ENCODE results near the gene GLO1.

The GLO1 gene

DNA sequence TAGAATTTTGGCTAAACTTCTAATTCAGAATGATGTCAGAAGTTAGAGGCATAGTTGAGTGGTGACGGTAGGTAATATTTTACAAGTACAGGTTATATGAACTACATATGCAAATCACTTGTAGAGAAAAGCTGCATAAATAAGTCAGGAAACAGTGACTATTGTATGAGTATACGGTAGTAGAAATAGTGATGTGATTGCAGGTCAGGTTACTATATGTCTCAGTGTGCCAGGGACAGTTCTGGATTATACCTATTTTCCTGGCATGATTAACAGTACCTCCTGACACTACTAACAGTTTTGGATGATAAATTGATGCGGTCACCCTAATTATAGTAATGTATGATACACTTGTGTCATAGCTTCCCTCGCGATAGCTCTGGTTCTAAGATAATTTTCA lies 21.4 kb upstream of the GLO1 start:
- no peaks in the 10 kb centered on the region for H3K36me3 ChIP-seq (ENCODE audit: insufficient read depth, low read length)
- DNase-seq (no peak), ATAC-seq (ENCODE audit: insufficient read depth, low read depth) (no peak)
- no peak overlapping the region for H3K4me2 ChIP-seq (ENCODE audit: insufficient read depth, low read length)
- H3K4me3 ChIP-seq (ENCODE audit: low read depth in 1 of 2, low read length in 2 of 2), result no peak overlapping the region
- no peak overlapping the region for H3K27ac ChIP-seq (ENCODE audit: low read length)
- no peaks in the 10 kb centered on the region for H3K4me1 ChIP-seq (ENCODE audit: insufficient read depth, low read length)
- no peak overlapping the region for H3K9ac ChIP-seq (ENCODE audit: low read depth, low read length)
- no peaks in the 10 kb centered on the region for H4K20me1 ChIP-seq (ENCODE audit: insufficient read depth, low read length)
- no peaks in the 10 kb centered on the region for H3K79me2 ChIP-seq (ENCODE audit: insufficient read depth, low read length)
- TF ChIP-seq EZH2 (IDR thresholded peaks at IDR 0.05; ENCODE audit: borderline replicate concordance, low read depth, low read length, severe bottlenecking), result no peak
- TF ChIP-seq, protein P1, sequence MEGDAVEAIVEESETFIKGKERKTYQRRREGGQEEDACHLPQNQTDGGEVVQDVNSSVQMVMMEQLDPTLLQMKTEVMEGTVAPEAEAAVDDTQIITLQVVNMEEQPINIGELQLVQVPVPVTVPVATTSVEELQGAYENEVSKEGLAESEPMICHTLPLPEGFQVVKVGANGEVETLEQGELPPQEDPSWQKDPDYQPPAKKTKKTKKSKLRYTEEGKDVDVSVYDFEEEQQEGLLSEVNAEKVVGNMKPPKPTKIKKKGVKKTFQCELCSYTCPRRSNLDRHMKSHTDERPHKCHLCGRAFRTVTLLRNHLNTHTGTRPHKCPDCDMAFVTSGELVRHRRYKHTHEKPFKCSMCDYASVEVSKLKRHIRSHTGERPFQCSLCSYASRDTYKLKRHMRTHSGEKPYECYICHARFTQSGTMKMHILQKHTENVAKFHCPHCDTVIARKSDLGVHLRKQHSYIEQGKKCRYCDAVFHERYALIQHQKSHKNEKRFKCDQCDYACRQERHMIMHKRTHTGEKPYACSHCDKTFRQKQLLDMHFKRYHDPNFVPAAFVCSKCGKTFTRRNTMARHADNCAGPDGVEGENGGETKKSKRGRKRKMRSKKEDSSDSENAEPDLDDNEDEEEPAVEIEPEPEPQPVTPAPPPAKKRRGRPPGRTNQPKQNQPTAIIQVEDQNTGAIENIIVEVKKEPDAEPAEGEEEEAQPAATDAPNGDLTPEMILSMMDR (IDR thresholded peaks at IDR 0.05; ENCODE audit: borderline replicate concordance, extremely low read depth, low read length, poor library complexity, severe bottlenecking), result no peak
- H3K27me3 ChIP-seq (ENCODE audit: insufficient read depth, low read length, poor library complexity), result no peaks in the 10 kb centered on the region
- no peaks in the 10 kb centered on the region for H3K9me3 ChIP-seq (ENCODE audit: insufficient read depth, low read length, severe bottlenecking)
- no peak overlapping the region for H2AFZ ChIP-seq (ENCODE audit: low read depth, low read length)

DNA sequence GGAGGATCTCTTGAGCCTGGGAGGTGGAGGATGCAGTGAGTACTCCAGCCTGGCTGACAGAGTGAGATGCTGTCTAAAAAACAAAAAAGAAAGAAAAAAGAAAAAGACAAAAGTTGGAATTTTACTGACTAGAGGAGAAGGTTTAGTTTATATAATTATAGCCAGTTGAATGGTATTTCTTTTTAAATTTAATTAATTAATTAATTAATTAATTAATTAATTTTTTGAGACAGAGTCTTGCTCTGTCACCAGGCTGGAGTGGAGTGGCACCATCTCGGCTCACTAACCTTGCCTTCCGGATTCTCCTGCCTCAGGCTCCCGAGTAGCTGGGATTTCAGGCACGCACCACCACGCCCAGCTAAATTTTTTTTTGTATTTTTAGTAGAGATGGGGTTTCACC lies 20.8 kb upstream of the GLO1 start:
- Histone ChIP-seq H3K9ac (ENCODE audit: low read depth, low read length) (no peak overlapping the region), H3K9me3 (ENCODE audit: insufficient read depth, low read length, severe bottlenecking) (no peaks in the 10 kb centered on the region), H3K27me3 (ENCODE audit: insufficient read depth, low read length, poor library complexity) (peaks cover 1% of the 10 kb centered on the region), H3K4me2 (ENCODE audit: insufficient read depth, low read length) (no peak overlapping the region), H4K20me1 (ENCODE audit: insufficient read depth, low read length) (no peaks in the 10 kb centered on the region), H3K27ac (ENCODE audit: low read length) (no peak overlapping the region), H3K36me3 (ENCODE audit: insufficient read depth, low read length) (no peaks in the 10 kb centered on the region), H3K79me2 (ENCODE audit: insufficient read depth, low read length) (no peaks in the 10 kb centered on the region), H3K4me1 (ENCODE audit: insufficient read depth, low read length) (no peaks in the 10 kb centered on the region), H3K4me3 (ENCODE audit: low read depth in 1 of 2, low read length in 2 of 2) (no peak overlapping the region), H2AFZ (ENCODE audit: low read depth, low read length) (no peak overlapping the region)
- DNase-seq (no peak), ATAC-seq (ENCODE audit: insufficient read depth, low read depth) (no peak)
- TF ChIP-seq, protein P1 (IDR thresholded peaks at IDR 0.05; ENCODE audit: borderline replicate concordance, extremely low read depth, low read length, poor library complexity, severe bottlenecking), result no peak
- no peak for TF ChIP-seq EZH2 (IDR thresholded peaks at IDR 0.05; ENCODE audit: borderline replicate concordance, low read depth, low read length, severe bottlenecking)

DNA sequence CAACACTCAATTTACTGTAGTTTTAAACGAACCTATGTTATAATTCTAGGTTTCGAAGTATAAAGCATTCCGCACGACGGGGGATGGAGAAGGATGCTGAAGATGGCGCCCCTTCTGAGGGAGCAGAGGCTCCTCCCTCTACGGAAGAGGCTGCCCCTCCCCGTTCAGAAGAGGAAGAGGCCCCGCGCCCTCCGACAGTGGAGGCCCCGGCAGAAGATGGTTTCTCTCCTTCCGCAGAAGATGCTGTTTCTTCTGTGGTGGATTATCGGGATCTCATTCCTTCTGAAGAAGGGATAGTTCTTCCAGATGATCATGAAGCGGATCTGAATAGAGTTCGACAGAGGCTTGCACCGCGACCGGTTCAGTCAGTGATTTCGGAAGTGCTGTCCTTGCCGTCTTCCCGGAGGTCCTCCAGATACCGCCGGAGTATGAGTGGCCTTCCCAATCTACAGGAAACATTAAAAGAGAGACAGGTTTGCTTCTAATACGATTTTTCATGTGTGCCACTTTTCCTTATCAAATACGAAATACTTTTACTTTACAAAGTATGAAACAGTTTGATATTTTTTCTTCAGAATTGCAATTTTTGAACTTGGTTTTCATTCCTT lies 19.9 kb upstream of the GLO1 start:
- Histone ChIP-seq H4K20me1 (ENCODE audit: insufficient read depth, low read length) (no peaks in the 10 kb centered on the region), H2AFZ (ENCODE audit: low read depth, low read length) (no peak overlapping the region), H3K79me2 (ENCODE audit: insufficient read depth, low read length) (no peaks in the 10 kb centered on the region), H3K27me3 (ENCODE audit: insufficient read depth, low read length, poor library complexity) (peaks cover 2% of the 10 kb centered on the region), H3K4me3 (ENCODE audit: low read depth in 1 of 2, low read length in 2 of 2) (no peak overlapping the region), H3K4me2 (ENCODE audit: insufficient read depth, low read length) (no peak overlapping the region), H3K4me1 (ENCODE audit: insufficient read depth, low read length) (no peaks in the 10 kb centered on the region), H3K27ac (ENCODE audit: low read length) (no peak overlapping the region), H3K36me3 (ENCODE audit: insufficient read depth, low read length) (no peaks in the 10 kb centered on the region), H3K9ac (ENCODE audit: low read depth, low read length) (no peak overlapping the region), H3K9me3 (ENCODE audit: insufficient read depth, low read length, severe bottlenecking) (no peaks in the 10 kb centered on the region)
- ATAC-seq (ENCODE audit: insufficient read depth, low read depth) (no peak), DNase-seq (no peak)
- TF ChIP-seq EZH2 (IDR thresholded peaks at IDR 0.05; ENCODE audit: borderline replicate concordance, low read depth, low read length, severe bottlenecking), result no peak
- TF ChIP-seq, protein P1 (IDR thresholded peaks at IDR 0.05; ENCODE audit: borderline replicate concordance, extremely low read depth, low read length, poor library complexity, severe bottlenecking), result no peak
